Measurements from ENCODE around the gene TLCD2.
"Not testable (repeated sequence)": the region's sequence is repeated elsewhere in the genome, so short reads cannot be mapped to it uniquely, and the experiment has no call there.

TLCD2 gene

DNA sequence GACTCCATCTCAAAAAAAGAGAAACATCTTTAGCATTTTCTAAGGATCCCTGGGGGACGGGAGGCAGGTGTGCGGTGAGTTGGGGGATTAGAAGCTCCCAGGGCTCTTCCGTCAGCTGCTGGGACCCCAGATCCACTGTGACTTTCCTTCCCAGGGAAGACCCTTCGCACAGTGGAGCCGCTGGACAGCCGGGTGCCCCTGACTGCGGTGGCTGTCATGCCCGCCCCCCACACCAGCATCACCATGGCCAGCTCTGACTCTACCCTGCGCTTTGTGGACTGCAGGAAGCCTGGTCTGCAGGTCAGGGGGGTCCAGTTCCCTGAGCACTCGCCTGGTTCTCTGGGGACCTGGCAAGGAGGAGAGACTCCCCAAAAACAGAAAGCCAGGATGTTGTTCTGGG is 25.2 kb upstream of the TLCD2 start:
- DNase-seq: no peak

DNA sequence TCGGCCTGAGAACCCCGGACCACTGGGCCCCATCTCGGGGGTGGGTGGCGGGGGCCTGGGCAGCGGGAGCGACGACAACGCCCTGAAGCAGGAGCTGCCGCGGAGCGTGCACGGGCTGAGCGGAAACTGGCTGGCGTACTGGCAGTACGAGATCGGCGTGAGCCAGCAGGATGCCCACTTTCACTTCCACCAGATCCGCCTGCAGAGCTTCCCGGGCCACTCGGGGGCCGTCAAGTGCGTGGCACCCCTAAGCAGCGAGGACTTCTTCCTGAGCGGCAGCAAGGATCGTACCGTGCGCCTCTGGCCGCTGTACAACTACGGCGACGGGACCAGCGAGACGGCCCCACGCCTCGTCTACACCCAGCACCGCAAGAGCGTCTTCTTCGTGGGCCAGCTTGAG is 23.6 kb upstream of the TLCD2 start:
- DNase-seq: no peak

DNA sequence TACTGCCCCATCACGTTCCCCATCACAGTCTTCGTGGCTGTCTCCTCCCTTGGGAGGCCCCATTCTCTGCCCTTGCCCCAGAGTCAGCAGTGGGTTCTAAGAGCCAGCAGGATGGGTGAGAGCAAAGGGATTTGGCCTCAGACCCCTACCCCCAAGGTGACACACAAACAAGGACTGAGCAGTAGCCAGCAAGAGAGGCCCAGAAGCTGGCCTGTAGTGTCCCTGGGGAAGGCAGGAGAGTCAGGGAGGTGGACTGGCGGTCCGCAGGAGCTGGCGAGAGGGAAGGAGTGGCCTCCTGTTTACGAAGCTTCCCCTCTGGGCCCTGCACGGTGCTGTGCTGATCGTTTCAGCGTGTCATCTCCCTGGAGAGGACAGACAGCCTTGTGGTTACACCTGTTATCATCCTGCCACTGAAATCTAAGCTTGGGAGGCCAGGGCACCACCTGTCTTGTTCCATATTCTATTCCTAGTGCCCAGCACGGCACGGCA is 22.7 kb upstream of the TLCD2 start:
- no peak for DNase-seq

DNA sequence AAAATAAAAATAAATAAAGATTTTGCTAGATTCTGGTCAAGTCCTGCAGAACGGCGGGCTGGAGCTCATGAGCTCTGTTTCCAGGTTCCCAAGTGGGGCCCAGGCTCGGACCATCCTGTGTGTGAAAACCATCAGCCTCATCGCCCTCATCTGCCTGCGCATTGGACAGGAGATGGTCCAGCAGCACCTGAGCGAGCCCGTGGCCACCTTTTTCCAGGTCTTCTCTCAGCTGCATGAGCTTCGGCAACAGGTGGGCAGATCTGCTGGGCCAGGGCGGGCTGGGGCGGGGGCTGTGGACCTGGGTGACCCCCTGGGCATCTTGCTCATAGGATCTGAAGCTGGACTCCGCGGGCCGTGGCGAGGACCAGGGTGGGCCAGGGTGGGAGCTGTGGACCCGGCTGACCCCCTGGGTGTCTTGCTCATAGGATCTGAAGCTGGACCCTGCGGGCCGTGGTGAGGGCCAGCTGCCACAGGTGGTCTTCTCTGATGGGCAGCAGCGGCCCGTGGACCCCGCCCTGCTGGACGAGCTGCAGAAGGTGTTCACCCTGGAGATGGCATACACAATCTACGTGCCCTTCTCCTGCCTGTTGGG is 22.2 kb upstream of the TLCD2 start:
- DNase-seq: no peak

DNA sequence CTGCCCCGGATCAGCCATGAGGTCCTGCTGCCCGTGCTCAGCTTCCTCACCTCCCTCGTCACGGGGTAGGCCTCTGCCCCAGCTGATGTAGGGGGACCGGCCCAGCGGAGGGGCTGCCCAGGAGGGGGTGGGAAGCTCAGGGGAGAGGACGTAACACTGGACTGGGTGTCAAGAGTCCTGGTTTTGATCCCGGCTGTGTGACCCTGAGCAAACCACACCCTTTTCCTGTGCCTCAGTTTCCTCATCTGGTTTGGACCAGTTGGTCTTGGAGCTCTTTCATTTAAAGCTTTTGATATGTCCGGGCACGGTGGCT is 21.0 kb upstream of the TLCD2 start:
- DNase-seq: no peak

DNA sequence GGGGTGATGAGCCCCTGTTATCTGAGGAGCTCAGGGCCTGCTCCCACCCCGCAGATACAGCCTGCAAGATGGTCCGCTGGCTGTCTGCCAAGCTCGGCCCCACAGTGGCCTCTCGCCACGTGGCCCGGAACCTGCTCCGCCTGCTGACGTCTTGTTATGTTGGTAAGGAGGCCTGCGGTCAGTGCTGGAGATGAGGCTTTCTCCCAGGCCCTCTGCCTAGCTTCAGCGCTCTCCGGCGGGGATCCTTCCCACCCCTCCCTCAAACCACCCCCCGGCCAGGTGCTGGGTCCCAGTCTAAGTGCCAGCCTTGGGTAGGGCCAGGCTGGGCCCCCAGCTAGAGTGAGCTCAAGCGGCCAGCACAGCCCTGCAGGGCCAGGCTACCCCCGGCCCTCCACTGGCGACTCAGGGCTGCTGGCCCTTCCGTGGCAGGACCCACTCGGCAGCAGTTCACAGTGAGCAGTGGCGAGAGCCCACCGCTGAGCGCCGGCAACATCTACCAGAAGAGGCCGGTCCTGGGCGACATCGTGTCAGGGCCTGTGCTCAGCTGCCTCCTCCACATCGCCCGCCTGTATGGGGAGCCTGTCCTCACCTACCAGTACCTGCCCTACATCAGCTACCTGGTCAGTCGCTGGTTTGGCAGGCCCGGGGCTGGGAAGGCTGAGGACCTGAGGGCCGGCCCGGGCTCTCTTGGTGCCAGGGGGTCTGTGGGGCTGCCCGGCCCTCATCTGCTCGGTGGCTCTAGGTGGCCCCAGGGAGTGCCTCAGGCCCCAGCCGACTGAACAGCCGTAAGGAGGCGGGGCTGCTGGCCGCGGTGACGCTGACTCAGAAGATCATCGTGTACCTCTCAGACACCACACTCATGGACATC is 20.4 kb upstream of the TLCD2 start:
- no peak for DNase-seq

DNA sequence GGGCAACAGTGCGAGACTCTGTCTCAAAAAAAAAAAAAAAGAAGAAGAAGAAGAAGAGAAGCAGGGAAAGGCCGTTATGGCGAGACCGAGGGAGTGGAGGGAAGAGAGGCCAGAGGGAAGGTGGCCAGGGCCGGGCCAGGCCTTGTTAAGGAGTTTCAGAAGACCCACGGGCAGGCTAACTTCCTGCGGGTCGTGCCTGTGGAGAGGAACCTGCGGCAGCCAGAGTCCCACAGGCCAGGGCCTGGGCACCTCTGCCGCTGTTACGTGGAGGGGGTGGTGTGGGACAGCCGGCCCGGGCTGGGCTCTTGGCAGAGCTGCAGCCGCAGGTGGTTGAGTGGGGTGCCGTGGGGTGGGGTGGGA is 19.8 kb upstream of the TLCD2 start:
- DNase-seq: no peak

DNA sequence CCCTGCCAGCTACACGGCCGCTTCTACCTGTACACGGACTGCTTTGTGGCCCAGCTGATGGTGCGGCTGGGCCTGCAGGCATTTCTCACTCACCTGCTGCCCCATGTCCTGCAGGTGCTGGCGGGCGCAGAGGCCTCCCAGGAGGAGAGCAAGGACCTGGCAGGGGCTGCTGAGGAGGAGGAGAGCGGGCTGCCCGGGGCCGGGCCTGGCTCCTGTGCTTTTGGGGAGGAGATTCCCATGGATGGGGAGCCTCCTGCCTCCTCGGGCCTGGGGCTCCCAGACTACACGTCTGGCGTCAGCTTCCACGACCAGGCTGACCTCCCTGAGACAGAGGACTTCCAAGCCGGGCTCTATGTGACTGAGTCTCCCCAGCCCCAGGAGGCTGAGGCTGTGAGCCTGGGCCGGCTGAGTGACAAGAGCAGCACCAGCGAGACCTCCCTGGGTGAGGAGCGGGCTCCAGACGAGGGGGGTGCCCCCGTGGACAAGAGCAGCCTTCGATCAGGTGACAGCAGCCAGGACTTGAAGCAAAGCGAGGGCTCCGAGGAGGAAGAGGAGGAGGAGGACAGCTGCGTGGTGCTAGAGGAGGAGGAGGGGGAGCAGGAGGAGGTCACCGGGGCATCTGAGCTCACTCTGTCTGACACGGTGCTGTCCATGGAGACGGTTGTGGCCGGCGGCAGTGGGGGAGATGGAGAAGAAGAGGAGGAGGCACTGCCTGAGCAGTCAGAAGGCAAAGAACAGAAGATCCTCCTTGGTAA is 17.9 kb upstream of the TLCD2 start:
- no peak for DNase-seq

DNA sequence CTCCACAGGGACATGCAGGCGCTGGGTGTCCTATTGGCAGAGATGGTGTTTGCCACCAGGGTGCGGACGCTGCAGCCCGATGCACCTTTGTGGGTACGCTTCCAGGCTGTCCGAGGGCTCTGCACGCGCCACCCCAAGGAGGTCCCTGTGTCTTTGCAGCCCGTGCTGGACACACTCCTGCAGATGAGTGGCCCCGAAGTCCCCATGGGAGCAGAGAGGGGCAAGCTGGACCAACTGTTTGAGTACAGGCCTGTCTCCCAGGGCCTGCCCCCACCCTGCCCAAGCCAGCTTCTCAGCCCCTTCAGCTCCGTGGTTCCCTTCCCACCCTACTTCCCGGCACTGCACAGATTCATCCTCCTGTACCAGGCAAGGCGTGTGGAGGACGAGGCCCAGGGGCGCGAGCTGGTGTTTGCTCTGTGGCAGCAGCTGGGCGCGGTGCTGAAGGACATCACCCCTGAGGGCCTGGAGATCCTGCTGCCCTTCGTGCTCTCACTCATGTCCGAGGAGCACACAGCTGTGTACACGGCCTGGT is 17.1 kb upstream of the TLCD2 start:
- DNase-seq: no peak

DNA sequence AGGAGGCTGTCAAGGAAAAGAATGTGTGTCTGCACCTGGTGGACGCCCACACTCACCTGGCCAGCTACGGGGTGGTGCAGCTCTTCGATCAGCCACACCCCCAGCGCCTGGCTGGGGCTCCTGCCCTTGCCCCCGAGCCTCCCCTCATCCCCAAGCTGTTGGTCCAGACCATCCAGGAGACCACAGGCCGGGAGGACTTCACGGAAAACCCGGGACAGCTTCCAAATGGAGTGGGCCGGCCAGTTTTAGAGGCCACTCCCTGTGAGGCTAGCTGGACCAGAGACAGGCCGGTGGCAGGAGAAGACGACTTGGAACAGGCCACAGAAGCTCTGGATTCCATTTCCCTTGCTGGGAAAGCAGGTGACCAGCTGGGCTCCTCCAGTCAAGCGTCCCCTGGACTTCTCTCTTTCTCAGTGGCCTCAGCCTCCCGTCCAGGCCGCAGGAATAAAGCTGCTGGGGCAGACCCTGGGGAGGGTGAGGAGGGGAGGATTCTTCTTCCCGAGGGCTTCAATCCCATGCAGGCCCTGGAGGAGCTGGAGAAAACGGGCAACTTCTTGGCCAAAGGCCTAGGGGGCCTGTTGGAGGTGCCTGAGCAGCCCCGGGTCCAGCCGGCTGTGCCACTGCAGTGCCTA is 16.6 kb upstream of the TLCD2 start:
- no peak for DNase-seq

DNA sequence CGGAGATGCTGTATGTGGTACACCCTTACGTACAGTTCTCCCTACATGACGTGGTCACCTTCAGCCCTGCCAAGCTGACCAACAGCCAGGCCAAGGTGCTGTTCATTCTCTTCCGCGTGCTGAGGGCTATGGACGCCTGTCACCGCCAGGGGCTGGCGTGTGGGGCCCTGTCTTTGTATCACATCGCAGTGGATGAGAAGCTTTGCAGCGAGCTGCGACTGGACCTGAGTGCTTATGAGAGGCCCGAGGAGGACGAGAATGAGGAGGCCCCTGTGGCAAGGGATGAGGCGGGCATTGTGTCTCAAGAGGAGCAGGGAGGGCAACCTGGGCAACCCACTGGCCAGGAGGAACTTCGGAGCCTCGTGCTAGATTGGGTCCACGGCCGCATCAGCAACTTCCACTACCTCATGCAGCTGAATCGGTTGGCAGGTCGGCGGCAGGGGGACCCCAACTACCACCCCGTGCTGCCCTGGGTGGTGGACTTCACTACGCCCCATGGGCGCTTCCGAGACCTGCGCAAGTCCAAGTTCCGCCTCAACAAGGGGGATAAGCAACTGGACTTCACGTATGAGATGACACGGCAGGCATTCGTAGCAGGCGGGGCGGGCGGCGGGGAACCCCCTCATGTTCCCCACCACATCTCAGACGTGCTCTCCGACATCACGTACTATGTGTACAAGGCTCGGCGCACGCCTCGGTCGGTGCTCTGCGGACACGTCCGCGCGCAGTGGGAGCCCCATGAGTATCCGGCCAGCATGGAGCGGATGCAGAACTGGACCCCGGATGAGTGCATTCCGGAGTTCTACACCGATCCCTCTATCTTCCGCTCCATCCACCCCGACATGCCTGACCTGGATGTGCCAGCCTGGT is 15.7 kb upstream of the TLCD2 start:
- DNase-seq: no peak

DNA sequence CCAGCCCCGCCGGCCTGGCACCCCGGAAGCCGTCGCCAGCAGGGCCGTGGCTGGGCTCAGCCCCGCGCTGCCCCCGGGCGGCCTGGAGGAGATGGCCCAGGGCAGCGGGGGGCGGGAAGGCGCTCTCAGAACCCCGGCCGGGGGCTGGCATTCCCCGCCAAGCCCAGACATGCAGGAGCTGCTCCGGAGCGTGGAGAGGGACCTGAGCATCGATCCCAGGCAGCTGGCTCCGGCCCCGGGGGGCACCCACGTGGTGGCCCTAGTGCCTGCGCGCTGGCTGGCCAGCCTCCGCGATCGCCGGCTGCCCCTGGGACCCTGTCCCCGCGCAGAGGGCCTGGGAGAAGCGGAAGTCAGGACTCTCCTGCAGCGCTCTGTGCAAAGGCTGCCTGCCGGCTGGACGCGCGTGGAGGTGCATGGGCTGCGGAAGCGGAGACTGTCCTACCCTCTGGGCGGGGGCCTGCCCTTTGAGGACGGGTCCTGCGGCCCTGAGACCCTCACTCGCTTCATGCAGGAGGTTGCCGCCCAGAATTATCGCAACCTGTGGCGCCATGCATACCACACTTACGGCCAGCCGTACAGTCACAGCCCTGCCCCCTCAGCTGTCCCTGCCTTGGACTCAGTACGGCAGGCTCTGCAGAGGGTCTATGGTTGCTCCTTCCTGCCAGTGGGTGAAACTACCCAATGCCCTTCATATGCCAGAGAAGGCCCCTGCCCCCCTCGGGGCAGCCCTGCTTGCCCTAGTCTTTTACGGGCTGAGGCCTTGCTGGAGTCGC is 14.9 kb upstream of the TLCD2 start:
- DNase-seq: no peak

DNA sequence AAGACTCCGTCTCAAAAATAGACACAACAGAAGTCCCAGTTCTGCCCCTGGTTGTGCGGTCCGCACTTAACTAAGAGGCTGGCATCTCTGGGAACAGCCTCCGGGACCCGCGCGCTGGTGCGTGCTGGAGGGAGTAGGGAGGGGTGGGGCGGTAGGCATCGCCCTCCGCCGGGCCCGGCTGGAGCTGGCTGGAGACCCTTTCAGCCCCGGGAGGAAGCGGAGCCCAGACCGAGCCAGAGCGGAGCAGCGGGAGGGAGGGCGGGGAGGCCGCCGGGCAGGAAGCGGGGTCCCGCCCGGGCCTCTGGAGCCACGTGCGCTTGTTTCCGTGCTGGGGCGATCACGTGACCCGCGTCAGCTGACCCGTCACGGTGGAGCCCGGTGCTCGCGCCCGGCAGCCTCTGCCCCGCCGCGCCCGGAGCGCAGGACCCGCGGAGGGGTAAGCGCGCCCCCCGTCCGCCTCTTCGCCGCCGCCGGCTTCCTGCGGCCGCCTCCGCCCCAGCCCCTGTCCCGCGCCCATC is 14.2 kb upstream of the TLCD2 start, which contains the start of gene WDR81:
TSS of gene WDR81 (plus strand) at position 354 of the 518 bp plus-strand sequence. CDS start 256 bp downstream, outside the sequence.
- DNase-seq: no peak

DNA sequence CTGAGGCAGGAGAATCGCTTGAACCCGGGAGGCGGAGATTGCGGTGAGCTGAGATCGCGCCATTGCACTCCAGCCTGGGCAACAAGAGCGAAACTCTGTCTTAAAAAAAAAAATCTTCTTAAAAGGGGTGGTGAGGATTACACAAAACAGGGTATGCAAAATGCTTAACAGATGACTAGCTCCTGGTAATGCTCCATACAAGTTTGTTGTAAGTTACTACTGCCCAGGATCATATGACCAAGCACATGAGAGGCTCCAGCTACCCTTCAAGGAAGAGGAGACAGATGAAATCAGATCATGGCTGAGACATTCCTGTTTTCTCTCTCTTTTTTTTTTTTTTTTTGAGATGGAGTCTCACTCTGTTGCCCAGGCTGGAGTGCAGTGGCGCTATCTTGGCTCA is 11.8 kb upstream of the TLCD2 start:
- DNase-seq: not testable (repeated sequence)

DNA sequence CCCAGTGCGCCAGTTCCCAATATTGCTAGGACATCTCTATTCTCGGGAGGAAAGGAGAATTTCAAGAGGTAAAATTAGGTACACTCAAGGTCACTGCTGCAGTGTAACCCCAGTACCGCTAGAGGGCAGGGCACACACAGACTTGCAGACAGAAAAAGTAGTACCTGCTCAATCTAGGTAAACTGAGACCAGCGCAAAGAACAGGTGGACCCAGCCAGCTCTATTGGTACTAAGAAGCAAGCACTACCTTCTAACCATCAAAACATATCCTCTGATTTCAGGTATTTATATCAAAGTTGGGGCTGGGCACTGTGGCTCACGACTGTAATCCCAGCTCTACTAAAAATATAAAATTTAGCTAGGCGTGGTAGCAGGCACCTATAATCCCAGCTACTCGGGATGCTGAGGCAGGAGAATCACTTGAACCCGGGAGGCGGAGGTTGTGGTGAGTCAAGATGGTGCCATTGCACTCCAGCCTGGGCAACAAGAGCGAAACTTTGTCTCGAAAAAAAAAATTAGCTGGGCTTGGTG is 10.7 kb upstream of the TLCD2 start:
- DNase-seq: no peak

DNA sequence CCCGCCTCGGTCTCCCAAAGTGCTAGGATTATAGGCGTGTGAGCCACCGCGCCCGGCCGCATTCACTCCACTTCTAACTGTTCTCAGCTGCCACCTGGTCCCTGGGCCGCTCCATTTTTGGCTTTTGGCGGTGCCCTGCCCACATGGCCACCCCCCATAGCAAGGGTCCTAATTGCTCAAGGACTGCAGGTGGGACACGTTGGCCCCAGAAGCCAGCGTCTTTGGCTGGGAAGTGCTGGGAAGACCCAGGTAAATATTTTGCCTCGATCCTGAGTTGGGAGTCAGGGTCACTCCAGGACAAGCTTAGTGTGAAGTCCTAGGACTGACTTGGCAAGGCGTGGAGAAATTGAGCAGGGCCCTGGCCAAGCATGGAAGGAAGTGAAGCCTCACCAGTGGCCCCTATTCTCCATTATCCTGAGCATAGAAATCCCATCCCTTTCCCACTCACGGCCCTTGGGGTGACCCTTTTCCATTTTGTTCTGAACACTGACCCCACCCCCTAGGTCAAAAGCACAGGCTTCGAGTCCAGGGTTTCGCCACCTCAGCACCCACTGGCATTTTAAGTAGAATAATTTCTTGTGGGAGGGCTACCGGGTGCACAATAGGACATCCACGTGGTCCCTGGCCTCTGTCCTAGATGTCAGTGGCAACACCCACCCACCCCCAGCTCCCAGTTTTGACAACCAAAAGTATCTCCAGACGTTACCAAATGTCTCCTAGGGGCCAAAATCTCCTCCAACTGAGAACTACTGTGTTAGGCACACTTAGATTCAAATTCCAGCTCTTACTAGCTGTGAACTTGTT is 8.4 kb upstream of the TLCD2 start:
- no peak for DNase-seq

DNA sequence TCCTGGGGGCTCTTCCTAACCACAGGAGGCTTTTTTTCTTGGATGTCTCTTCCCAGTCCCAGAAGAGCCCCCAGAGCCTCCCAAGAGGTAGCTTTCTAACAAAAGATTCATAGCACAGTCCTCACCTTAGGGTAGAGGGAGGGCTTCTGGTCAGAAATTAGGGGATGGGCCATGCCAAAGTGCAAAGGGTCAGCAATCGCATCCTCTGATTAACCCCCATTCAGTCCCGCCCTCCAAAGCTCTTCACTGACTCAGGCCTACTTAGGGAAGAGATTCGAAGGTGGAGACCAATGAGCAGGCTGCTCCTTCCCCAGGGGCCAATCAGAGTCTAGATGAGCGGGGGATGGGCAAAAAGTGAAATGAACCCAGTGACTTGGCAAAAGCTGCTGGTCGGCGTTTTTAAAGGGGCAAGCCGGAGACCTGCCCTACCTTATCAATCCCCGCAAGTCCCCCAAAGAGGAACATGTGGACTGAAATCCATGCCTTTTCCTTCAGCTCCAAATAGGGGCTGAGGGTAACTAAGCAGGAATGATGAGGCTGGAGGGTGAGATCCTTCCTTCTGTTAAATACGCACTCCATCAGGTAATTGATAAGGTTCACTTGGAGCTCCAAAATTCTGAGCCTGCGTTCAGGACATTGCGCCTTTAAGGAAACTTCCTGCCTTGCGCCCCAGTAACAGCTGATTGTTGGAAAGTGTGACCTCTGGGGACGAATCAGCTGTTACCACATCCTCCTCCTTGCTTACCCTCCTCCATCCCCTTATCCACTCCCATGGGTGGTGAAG is 6.9 kb upstream of the TLCD2 start:
- peak; percentile 92 for DNase-seq

DNA sequence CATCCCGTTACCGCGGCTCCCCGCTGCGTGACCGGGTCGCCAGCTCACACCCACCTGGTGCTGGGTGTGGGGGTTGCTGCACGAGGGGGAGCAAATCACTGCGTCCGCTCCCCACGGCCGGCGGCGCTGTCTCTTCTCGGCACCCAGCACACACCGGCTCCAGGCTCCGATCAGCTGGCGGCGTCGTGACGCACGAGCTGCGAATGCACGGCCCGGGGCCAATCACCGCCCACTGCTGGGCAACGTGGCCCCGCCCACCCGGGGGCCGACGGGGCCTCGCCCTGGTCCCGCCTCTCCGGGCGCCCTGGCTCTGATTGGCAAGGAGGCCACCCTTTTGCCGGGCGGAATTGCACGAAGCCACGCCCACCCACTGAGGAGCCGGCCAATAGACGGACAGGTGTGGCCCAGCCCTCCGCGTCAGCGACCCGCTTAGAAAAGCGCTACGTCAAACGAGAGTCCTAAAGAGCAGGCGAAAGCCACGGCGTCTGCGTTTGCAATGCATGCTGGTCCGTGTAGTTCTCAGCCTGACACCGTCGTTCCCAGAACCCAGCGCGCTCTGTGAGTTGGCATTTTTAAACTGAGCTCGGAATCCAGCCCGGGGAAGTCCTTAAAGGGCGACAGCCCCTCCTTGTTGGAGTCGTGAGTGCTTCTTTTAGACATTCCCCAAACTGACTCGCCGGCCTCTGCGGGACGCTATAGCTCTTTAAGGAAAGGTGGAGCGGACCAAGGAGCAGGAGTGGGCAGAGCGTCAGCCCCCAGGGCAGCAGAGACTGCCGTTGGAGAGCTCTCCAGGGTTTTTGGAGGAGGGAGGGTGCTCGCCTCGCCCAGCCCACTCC is 6.1 kb upstream of the TLCD2 start:
- DNase-seq: peak; percentile 97
